Iris pigment epithelial cell (primary cell): Measurements from ENCODE around the gene NUP210L.

ENCODE experiments used
- DNase-seq: peaks from one replicate; pipeline ENCODE4 v3.0.0-alpha.2; 2011; ENCODE audit warnings: low read depth

NUP210L gene

GRCh38 chr1:153963850-153964331, 191.0 kb downstream of the NUP210L start:
- peak; percentile 34 for DNase-seq

DNA sequence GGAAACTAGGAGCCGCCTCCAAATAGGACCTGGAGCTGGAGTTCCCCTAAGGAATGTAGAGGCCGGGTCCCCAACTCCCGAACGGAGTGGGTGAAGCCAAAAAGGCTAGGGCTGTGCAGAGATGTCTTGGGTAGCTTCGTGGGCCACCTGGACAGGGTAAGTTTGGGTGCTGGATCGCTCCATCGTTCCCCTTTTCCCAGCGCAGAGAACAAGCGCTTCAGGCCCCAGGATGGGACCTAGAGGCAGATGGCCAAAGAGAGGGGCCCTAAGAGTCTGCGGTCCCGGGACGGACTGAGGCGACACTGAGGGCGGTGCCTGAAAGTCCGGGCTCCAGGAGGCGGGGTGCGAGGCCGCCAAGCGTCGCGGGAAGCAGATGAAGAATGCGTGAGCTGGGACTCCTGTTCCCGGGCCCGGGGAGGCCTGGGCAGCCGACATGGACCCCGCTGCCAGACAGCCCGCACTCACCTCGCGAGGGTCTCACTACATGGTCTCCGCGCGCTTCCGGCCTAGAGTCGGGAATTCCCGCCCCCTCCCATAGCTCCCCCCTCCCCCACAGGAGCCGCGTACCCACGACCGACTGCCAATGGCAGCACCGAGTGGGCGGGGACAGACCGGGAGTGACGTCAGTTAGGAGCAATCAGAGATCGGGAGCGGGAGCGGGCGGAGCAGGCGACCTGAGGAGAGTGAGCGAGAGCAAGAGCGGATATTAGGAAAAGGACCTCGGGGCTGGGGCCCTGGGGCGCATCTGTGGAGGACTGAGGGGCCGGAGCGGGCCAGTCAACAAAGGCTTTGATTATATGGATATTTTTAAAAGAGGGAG, 191.6 kb downstream of the NUP210L start, which contains the start of gene SLC39A1:
TSS of gene SLC39A1 (minus strand) at position 508 of the 820 bp plus-strand sequence. CDS start 822 bp downstream, outside the sequence.
- peak; percentile 96 for DNase-seq

GRCh38 chr1:153962088-153963029, 192.5 kb downstream of the NUP210L start:
- DNase-seq = peak; percentile 65

DNA sequence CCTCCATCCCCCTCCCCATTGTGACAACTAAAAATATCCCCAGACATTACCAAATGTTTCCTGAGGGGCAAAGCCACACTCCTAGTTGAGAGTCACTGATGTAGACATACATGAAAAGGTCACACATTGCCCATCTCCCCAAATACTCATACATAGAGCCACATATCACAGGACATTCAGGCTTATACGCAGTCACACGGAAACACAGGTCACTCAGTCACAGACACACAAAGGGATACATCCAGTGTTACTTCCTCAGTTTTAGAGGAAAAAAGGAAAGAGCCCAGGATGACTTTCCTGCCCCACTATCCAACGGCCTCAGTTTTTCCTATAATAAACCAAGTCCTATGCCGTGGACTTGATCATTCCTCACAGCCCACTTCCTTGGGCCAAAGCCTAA, 193.5 kb downstream of the NUP210L start:
- no peak for DNase-seq

- DNase-seq = no peak
Measured at GRCh38 chr1:153960206-153960605, 194.7 kb downstream of the NUP210L start.

DNA sequence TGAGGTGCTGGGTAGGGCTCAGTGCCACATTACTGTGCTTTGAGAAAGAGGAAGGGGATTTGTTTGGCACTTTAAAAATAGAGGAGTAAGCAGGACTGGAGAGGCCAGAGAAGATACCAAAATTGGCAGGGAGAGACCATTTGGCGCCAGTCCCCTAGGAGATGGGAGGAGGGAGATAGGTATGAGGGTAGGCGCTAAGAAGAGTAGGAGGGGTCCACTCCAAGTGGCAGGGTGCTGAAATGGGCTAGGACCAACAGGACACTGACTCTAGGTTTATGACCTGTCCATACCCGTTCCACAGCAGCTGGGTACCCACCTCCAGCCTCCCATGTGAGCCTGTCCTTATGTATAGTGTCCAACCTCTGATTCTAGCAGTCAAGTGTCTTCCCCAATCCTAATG, 195.4 kb downstream of the NUP210L start:
- no peak for DNase-seq

DNA sequence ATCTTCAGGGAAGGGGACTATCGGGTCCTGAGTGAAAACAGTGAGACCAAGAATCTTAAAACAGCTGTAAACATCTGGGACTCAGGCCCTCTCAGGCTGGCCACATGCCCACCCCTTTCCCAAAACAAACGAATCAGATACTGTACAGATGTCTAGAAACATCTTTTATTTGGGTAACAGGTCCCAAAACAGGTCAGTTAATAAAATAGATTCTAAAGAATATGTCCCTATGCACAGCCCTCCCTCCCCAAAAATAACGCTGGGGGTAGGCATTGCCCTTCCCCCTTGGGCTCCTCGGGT, 196.0 kb downstream of the NUP210L start:
- no peak for DNase-seq

DNA sequence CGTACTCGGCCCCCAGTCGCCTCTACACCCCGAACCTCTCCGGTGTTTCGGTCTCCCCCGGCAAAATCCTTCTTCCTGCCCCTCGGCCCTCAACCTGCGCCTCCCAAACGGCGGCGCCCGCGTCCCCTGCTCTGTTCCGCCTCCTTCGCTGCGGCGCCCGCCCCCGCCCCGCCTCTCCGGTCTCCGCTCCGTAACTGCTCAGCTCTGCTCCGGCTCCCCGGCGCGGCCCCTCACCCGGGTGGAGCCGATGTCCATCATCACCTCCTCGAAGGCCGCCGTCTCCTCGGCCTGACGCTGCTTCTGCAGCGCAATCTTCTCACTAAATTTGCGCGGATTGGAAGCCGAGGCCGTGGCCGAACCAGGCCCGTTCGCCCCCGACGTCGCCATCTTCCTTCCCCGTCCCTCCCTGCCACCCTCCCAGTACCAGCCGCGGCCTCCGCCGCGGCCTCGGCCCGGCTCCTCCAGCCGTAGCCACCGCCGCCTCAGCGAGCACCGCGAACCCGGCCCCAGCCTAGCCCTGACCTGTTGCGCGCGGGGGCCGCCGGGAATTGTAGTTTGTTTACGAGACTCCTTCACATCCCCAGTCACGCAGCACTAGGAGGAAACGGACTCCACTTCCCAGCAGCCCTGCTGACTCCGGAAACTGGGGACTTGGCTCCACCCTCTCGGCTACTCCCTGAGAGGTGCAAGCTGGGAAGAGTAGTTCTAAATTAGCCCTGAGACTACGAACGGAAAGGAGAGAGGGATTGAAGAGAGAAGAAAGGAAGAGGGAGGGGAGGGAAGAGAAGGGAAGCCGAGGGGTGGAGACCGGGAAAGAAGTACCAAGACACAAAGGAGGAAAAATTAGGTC, 196.5 kb downstream of the NUP210L start, which contains the start of gene CRTC2:
TSS of gene CRTC2 (minus strand) at position 502 of the 850 bp plus-strand sequence. CDS start at position 387, 115 bp downstream.
- DNase-seq = peak; percentile 99

DNA sequence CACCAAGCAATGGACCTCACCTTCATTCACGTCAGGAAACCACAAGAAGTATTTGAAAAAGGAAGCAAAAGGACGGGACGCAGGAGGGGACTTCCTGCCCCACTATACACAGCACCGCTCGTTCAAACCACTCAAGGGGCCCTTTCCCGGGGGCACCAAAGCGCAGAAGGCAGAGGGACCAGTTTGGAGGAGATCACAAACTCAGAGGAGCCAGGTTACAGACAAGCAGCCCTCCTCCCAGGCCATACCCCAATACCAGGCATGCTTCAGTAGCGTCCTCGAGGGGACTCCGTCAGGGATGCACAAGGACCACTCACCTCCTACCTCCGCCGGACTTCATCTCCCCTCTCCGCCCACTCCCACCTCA, 197.1 kb downstream of the NUP210L start:
- peak; percentile 28 for DNase-seq

GRCh38 chr1:153956997-153957715, 197.7 kb downstream of the NUP210L start:
- no peak for DNase-seq

GRCh38 chr1:153954826-153955225, 200.0 kb downstream of the NUP210L start:
- DNase-seq = no peak

GRCh38 chr1:153953859-153954365, 201.0 kb downstream of the NUP210L start:
- no peak for DNase-seq

- DNase-seq = no peak
Measured at GRCh38 chr1:153951801-153952200, 203.1 kb downstream of the NUP210L start.

DNA sequence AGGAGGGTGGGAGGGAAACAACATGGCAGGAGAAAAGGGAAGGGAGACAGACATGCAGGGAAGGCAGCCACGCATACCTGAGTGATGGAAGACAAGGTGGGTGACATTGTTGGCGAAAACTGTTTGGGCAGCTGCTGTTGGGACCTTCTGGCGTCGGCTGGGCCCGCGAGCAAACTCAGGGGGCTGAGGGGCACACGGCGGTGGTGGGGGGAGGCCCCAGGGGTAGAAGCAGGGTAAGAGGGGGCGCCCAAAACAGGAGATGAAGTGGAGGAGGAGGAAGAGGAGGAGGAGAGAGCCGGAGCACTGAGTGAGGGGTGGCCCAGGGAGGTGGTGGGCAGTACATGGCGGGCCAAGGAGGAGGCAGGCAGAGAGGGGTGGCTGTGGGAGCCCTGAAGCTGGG, 203.7 kb downstream of the NUP210L start:
- DNase-seq = no peak

DNA sequence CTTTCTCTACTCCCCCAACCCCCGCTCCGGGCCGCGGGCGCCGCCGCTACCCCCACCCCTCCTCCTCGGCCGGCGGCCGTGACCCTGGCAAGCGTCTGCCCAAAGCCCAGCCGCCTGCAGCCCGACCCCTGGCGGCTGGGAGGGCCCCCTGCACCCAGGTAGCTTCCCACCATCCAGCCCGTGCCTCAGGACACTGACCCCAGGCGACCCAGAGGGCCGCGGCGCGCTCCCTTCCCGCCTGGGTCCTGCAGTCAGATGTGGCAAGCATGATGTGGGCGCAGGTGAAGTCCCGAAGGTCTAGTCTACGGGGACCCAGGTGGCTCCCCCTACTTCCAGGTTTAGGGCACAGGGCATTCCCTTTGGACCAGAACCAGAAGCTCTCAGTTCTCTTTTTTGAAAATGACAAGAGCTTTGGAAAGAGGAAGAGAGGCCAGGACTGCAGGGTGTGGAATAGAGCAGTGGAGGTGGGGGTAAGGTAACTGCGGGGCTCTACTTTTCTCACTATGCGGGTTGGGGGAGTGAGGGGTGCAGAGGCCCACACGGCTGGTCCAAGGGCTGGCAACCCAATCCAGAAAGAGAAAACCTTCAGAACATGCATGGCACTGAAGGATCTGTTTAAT, 208.1 kb downstream of the NUP210L start, which contains the start of gene DENND4B:
TSS of gene DENND4B (minus strand) at position 97 of the 620 bp plus-strand sequence. CDS start 2,344 bp downstream, outside the sequence.
- DNase-seq = peak; percentile 73

DNA sequence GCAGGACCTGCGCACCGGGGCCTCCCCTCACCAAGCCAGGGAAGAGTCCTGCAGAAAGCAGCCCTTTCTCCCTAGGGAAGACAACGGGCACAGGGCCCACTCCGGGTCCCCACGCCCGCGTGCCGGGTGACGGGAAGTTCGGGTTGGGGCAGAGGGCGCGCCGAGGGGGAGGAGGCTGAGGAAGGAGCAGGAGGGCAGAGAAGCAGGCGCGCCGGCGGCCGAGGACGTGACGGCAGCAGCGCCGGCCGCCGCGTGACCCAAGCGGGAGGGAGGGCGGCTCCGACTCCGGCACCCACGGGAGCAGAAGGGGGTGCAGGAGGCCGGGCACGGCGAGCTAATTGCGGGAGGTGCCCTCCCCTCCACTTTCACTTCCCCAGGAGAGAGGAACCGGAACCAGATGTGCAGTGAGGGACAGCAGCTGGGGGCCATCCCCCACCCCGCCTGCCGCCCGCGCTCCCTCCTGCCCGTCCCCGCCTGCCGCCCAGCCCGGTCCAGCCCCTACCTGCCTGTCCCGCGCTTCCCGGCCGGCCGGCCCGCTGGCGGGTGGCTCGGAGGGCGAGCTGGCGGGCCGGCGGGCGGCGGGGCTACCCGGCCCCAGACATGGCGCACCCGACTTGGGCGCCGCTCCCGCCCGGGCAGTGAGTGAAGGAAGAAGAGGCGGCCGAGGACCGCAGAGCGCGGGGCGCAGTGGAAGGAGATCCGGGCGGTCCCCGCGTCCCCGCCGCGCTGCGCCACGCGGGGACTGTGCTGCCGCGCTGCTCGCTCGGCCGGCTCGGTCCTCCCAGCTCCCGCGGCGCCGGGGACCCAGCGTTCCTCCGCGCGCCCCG, 208.9 kb downstream of the NUP210L start:
- peak; percentile 76 for DNase-seq

- peak; percentile 53 for DNase-seq
Measured at GRCh38 chr1:153945131-153945794, 209.6 kb downstream of the NUP210L start.

DNA sequence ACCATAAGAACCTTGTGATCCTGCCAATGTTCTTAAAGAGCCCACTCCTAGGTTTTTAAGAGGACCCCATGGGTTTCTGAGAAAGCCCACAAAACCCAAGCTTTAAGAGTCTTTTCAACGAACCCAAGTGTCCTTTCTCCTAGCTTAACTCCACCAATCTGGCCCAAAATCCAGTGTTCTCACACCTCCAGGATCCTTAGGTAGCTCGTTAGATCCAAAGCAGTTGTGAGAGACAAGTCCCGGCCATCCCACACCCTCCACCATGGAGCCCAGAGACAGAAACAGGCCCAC, 210.1 kb downstream of the NUP210L start:
- DNase-seq = no peak
